HepG2 (cell line): ENCODE data around the gene PRR29. TPM values are rescaled to one million over a fixed set of nuclear protein-coding genes. Genes with fewer than 3 reads are reported as not detected.

Experiments
- CSRNP1 ChIP-seq: sonication (generic); formaldehyde crosslinking; IDR thresholded peaks from 2 replicates; pipeline ENCODE4 v1.8.1; 2023; ENCODE audit warnings: mild to moderate bottlenecking, missing genetic modification reagents
- FOXA1 ChIP-seq, 2 experiments: fragments of 450-650 bp in 1 of 2; sonication (generic) in 1 of 2; formaldehyde crosslinking in 1 of 2; IDR thresholded peaks; 2 replicates each; pipeline versions ENCODE4 v1.4.0 to v1.6.1; 2016 to 2020; ENCODE audit warnings: missing genetic modification reagents in 1 of 2
- HINFP ChIP-seq: sonication (generic); formaldehyde crosslinking; IDR thresholded peaks from 2 replicates; pipeline ENCODE4 v1.4.0; 2020; ENCODE audit warnings: low read depth, mild to moderate bottlenecking, missing genetic modification reagents
- NFRKB ChIP-seq: fragments of 450-650 bp; IDR thresholded peaks from 2 replicates; pipeline ENCODE4 v1.6.1; 2017
- PRMT3 ChIP-seq: sonication (generic); formaldehyde crosslinking; IDR thresholded peaks from 2 replicates; pipeline ENCODE4 v1.8.1; 2022; ENCODE audit warnings: low read depth, mild to moderate bottlenecking, moderate library complexity, missing genetic modification reagents, borderline replicate concordance
- TCF12 ChIP-seq, 2 experiments: fragments of 450-650 bp in 1 of 2; sonication (generic) in 1 of 2; formaldehyde crosslinking in 1 of 2; IDR thresholded peaks; 2 replicates each; pipeline versions ENCODE4 v1.6.1 to v1.8.0; 2017 to 2022; ENCODE audit warnings: antibody characterized with exemption in 1 of 2, mild to moderate bottlenecking in 1 of 2, missing genetic modification reagents in 1 of 2, moderate library complexity in 1 of 2
- TFDP1 ChIP-seq: IDR thresholded peaks from 2 replicates; pipeline ENCODE4 v1.6.1; 2016; ENCODE audit warnings: missing compliant biosample characterization, missing genetic modification reagents, borderline replicate concordance
- ZNF282 ChIP-seq: fragments of 450-650 bp; IDR thresholded peaks from 2 replicates; pipeline ENCODE4 v1.6.1; 2018; ENCODE audit not compliant: partially characterized antibody
- ZNF350 ChIP-seq: sonication (generic); formaldehyde crosslinking; IDR thresholded peaks from 2 replicates; pipeline ENCODE4 v1.4.0; 2020; ENCODE audit warnings: mild to moderate bottlenecking, low read depth, missing genetic modification reagents, borderline replicate concordance
- ZNF503 ChIP-seq: sonication (generic); formaldehyde crosslinking; IDR thresholded peaks from 2 replicates; pipeline ENCODE4 v1.4.0; 2020; ENCODE audit warnings: missing genetic modification reagents
- ZNF550 ChIP-seq: sonication (generic); formaldehyde crosslinking; IDR thresholded peaks from 2 replicates; pipeline ENCODE4 v1.4.0; 2020; ENCODE audit warnings: mild to moderate bottlenecking, missing genetic modification reagents, borderline replicate concordance
- ZNF652 ChIP-seq: IDR thresholded peaks from 2 replicates; pipeline ENCODE4 v1.6.1; 2016; ENCODE audit warnings: low read depth, borderline replicate concordance
- ZNF672 ChIP-seq: sonication (generic); formaldehyde crosslinking; IDR thresholded peaks from 2 replicates; pipeline ENCODE4 v1.8.1; 2022; ENCODE audit warnings: missing genetic modification reagents
- polyA plus RNA-seq, 8 experiments: library from polyadenylated mRNA; depleted of rRNA in 3 of 8; stranded (reverse) in 7 of 8; unstranded in 1 of 8; fragments of >200 nt; fragmentation: Illumina TruSeq in 4 of 8; extraction: Trizol in 4 of 8; gene quantifications; 2 replicates each; pipeline versions ENCODE4 v1.2.1 to v1.2.3, GENCODE V29; 2011 to 2016; ENCODE audit warnings: low read depth in 4 of 8, missing spikeins in 1 of 8, mixed read lengths in 1 of 8; ENCODE audit not compliant: insufficient read depth in 1 of 8
- total RNA-seq, 5 experiments: library from RNA; depleted of rRNA; stranded (reverse); fragments of >200 nt; fragmentation: Illumina TruSeq; extraction: Trizol; gene quantifications; 2 replicates each; pipeline ENCODE4 v1.2.3, GENCODE V29; 2016; ENCODE audit warnings: low read depth in 1 of 5
- TF ChIP-seq, protein P1 (sequence below): sonication (generic); formaldehyde crosslinking; conservative IDR thresholded peaks from 2 replicates; pipeline ENCODE4 v1.4.0; 2020; ENCODE audit warnings: mild to moderate bottlenecking, missing genetic modification reagents, moderate library complexity
- TF ChIP-seq, protein P2 (sequence below): sonication (generic); formaldehyde crosslinking; IDR thresholded peaks from 2 replicates; pipeline ENCODE4 v1.4.0; 2020; ENCODE audit warnings: missing genetic modification reagents, mild to moderate bottlenecking, borderline replicate concordance

PRR29 gene
- total and polyA plus RNA-seq, 2 of the 13 experiments (the other 11 are each of a cell fraction or from before 2014, with no cell fraction given), result 0.07 to 0.20 TPM

- TF ChIP-seq NFRKB, result no peak
- TF ChIP-seq ZNF672 (CRISPR knock-in tag), result no peak
- TF ChIP-seq FOXA1 (IDR thresholded peaks at IDR 0.05), result no peak
- TF ChIP-seq FOXA1 (CRISPR knock-in tag; IDR thresholded peaks at IDR 0.05), result no peak
- TF ChIP-seq, protein P1, sequence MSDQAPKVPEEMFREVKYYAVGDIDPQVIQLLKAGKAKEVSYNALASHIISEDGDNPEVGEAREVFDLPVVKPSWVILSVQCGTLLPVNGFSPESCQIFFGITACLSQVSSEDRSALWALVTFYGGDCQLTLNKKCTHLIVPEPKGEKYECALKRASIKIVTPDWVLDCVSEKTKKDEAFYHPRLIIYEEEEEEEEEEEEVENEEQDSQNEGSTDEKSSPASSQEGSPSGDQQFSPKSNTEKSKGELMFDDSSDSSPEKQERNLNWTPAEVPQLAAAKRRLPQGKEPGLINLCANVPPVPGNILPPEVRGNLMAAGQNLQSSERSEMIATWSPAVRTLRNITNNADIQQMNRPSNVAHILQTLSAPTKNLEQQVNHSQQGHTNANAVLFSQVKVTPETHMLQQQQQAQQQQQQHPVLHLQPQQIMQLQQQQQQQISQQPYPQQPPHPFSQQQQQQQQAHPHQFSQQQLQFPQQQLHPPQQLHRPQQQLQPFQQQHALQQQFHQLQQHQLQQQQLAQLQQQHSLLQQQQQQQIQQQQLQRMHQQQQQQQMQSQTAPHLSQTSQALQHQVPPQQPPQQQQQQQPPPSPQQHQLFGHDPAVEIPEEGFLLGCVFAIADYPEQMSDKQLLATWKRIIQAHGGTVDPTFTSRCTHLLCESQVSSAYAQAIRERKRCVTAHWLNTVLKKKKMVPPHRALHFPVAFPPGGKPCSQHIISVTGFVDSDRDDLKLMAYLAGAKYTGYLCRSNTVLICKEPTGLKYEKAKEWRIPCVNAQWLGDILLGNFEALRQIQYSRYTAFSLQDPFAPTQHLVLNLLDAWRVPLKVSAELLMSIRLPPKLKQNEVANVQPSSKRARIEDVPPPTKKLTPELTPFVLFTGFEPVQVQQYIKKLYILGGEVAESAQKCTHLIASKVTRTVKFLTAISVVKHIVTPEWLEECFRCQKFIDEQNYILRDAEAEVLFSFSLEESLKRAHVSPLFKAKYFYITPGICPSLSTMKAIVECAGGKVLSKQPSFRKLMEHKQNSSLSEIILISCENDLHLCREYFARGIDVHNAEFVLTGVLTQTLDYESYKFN (CRISPR knock-in tag), result peak; percentile 43; the same call in 1 of the 2 replicates
- TF ChIP-seq PRMT3 (CRISPR knock-in tag), result no peak
- TF ChIP-seq, protein P2, sequence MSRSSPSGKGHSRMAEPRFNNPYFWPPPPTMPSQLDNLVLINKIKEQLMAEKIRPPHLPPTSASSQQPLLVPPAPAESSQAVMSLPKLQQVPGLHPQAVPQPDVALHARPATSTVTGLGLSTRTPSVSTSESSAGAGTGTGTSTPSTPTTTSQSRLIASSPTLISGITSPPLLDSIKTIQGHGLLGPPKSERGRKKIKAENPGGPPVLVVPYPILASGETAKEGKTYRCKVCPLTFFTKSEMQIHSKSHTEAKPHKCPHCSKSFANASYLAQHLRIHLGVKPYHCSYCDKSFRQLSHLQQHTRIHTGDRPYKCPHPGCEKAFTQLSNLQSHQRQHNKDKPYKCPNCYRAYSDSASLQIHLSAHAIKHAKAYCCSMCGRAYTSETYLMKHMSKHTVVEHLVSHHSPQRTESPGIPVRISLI (CRISPR knock-in tag), result no peak
- no peak for TF ChIP-seq ZNF503 (CRISPR knock-in tag)
- 0 out of 2 replicates have a peak, but pooled peaks have one; percentile 26 for TF ChIP-seq TFDP1 (CRISPR knock-in tag)
- TF ChIP-seq ZNF550 (CRISPR knock-in tag), result no peak
- no peak; the same call in 1 of the 2 replicates for TF ChIP-seq HINFP (CRISPR knock-in tag)
- no peak for TF ChIP-seq ZNF282
- TF ChIP-seq ZNF350 (CRISPR knock-in tag), result no peak; the same call in 1 of the 2 replicates
- no peak for TF ChIP-seq ZNF652 (CRISPR knock-in tag)
- TF ChIP-seq TCF12 (IDR thresholded peaks at IDR 0.05), result no peak
- TF ChIP-seq TCF12 (CRISPR knock-in tag; IDR thresholded peaks at IDR 0.05), result no peak
- no peak for TF ChIP-seq CSRNP1 (CRISPR knock-in tag)
Observed at GRCh38 chr17:64006361-64007088, 8.4 kb downstream of the PRR29 start (continued).
